HepG2 (cell line): ENCODE data around the gene ING1. TPM values are rescaled to one million over a fixed set of nuclear protein-coding genes. Genes with fewer than 3 reads are reported as not detected.

Experiments used
- ATAC-seq: fragments of 200-7000 bp; cut with Tn5 transposase; 3 replicates; pipeline ENCODE4 v1.9.1; 2020; ENCODE audit warnings: mild to moderate bottlenecking, moderate library complexity
- BruUV-seq: library from RNA; stranded (reverse); fragments of 400-500 nt; replicated peaks from 2 replicates; lab custom pipeline; 2021; lab: Mats Ljungman, UMichigan
- CTCF ChIA-PET: fragments of 300-600 bp; formaldehyde crosslinking; extraction: SDS; loops from one replicate; lab custom pipeline; 2021; ENCODE audit warnings: low total read pairs, inconsistent platforms, low intra/inter-chr PET ratio; lab: Yijun Ruan, JAX
- POLR2A ChIA-PET: fragments of 350-600 bp; sonication (Branson Sonifier 250); formaldehyde crosslinking; loops from one replicate; lab custom pipeline; 2020; ENCODE audit warnings: antibody characterized with exemption, inconsistent platforms; lab: Yijun Ruan, JAX
- DNase-seq: peaks from one replicate; pipeline ENCODE4 v3.0.0-alpha.2; 2015; ENCODE audit warnings: low spot score
- FAIRE-seq: peaks from 3 replicates; lab custom pipeline; 2011; peaks lifted over from hg19 to GRCh38; lab: Jason Lieb, UNC
- H2AFZ ChIP-seq: one replicate; pipeline ENCODE4 v1.6.1; 2011; ENCODE audit warnings: low read length, inconsistent platforms
- H3K27ac ChIP-seq: fragments of 300-600 bp; 3 replicates; pipeline ENCODE4 v1.8.0; 2011; ENCODE audit warnings: mixed run types, mild to moderate bottlenecking, mixed read lengths, low read length, inconsistent platforms; ENCODE audit not compliant: insufficient read depth; ENCODE audit errors: extremely low read length
- H3K27me3 ChIP-seq, 2 experiments: fragments of 200-600 bp in 1 of 2; 2 replicates in 1 of 2; 3 replicates in 1 of 2; pipeline versions ENCODE4 v1.6.0 to v1.8.0; 2011; ENCODE audit warnings: low read length in 2 of 2, mild to moderate bottlenecking in 2 of 2, moderate library complexity in 2 of 2, inconsistent platforms in 1 of 2; ENCODE audit not compliant: insufficient read depth in 2 of 2, control insufficient read depth in 1 of 2
- H3K36me3 ChIP-seq, 2 experiments: fragments of 200-600 bp in 1 of 2; replicated peaks in 1 of 2; 2 replicates in 1 of 2; 3 replicates in 1 of 2; pipeline versions ENCODE4 v1.5.1 to v1.8.0; 2011; ENCODE audit warnings: low read length in 2 of 2, inconsistent platforms in 1 of 2; ENCODE audit not compliant: insufficient read depth in 2 of 2, control insufficient read depth in 1 of 2
- H3K4me1 ChIP-seq: 2 replicates; pipeline ENCODE4 v1.5.1; 2012; ENCODE audit warnings: low read length, inconsistent platforms; ENCODE audit not compliant: insufficient read depth
- H3K4me2 ChIP-seq: 2 replicates; pipeline ENCODE4 v1.6.0; 2011; ENCODE audit warnings: low read depth, low read length, inconsistent platforms
- H3K4me3 ChIP-seq, 3 experiments: fragments of 200-600 bp in 1 of 3; sonication (generic), shearing (Covaris generic) in 1 of 3; replicated peaks in 1 of 3; 2 replicates each; pipeline ENCODE4 v1.5.1; 2011 to 2016; ENCODE audit warnings: low read length in 3 of 3, inconsistent platforms in 2 of 3, low read depth in 2 of 3, mild to moderate bottlenecking in 2 of 3, control low read depth in 1 of 3, mixed read lengths in 1 of 3; ENCODE audit not compliant: insufficient read depth in 1 of 3
- H3K79me2 ChIP-seq: one replicate; pipeline ENCODE4 v1.6.1; 2011; ENCODE audit warnings: low read length, inconsistent platforms; ENCODE audit not compliant: insufficient read depth
- H3K9ac ChIP-seq: 2 replicates; pipeline ENCODE4 v1.6.0; 2011; ENCODE audit warnings: mild to moderate bottlenecking, low read depth, low read length, inconsistent platforms; ENCODE audit not compliant: insufficient read depth
- H3K9me3 ChIP-seq: 2 replicates; pipeline ENCODE4 v1.5.1; 2012; ENCODE audit warnings: mild to moderate bottlenecking, low read length
- H4K20me1 ChIP-seq: 2 replicates; pipeline ENCODE4 v1.6.0; 2011; ENCODE audit warnings: inconsistent platforms, mild to moderate bottlenecking, low read length, moderate library complexity; ENCODE audit not compliant: insufficient read depth
- AGO2 ChIP-seq: fragments of 200-400 bp; formaldehyde crosslinking; optimal IDR thresholded peaks from 2 replicates; pipeline ENCODE3; 2017; ENCODE audit warnings: mild to moderate bottlenecking, low read depth, low read length, moderate library complexity
- MLLT10 ChIP-seq: sonication (generic); formaldehyde crosslinking; IDR thresholded peaks from 2 replicates; pipeline ENCODE4 v1.4.0; 2020; ENCODE audit warnings: missing genetic modification reagents
- NR3C1 ChIP-seq: sonication (generic); formaldehyde crosslinking; IDR thresholded peaks from 2 replicates; pipeline ENCODE4 v1.4.0; 2020; ENCODE audit warnings: missing genetic modification reagents
- PHF8 ChIP-seq: sonication (generic); formaldehyde crosslinking; IDR thresholded peaks from 2 replicates; pipeline ENCODE4 v1.5.0; 2020; ENCODE audit warnings: missing genetic modification reagents
- RBM22 ChIP-seq: fragments of 200-400 bp; formaldehyde crosslinking; optimal IDR thresholded peaks from 2 replicates; pipeline ENCODE3; 2017; ENCODE audit warnings: mild to moderate bottlenecking, low read length, moderate library complexity
- RFX1 ChIP-seq: fragments of 450-650 bp; IDR thresholded peaks from 2 replicates; pipeline ENCODE4 v1.6.1; 2017
- RXRB ChIP-seq: IDR thresholded peaks from 2 replicates; pipeline ENCODE4 v1.6.1; 2016; ENCODE audit warnings: borderline replicate concordance, missing genetic modification reagents, missing compliant biosample characterization
- SETDB1 ChIP-seq: sonication (generic); formaldehyde crosslinking; IDR thresholded peaks from 2 replicates; pipeline ENCODE4 v1.5.1; 2020; ENCODE audit warnings: missing genetic modification reagents, mild to moderate bottlenecking, borderline replicate concordance
- TBX2 ChIP-seq: sonication (generic); formaldehyde crosslinking; IDR thresholded peaks from 2 replicates; pipeline ENCODE4 v1.5.0; 2020; ENCODE audit warnings: missing genetic modification reagents, mild to moderate bottlenecking, borderline replicate concordance
- TFE3 ChIP-seq: IDR thresholded peaks from 2 replicates; pipeline ENCODE4 v1.6.1; 2016
- ZBTB20 ChIP-seq: sonication (generic); formaldehyde crosslinking; IDR thresholded peaks from 2 replicates; pipeline ENCODE4 v1.8.1; 2023; ENCODE audit warnings: missing genetic modification reagents, low read depth, mild to moderate bottlenecking, borderline replicate concordance
- ZBTB38 ChIP-seq: sonication (generic); formaldehyde crosslinking; IDR thresholded peaks from 2 replicates; pipeline ENCODE4 v1.5.1; 2020; ENCODE audit warnings: mild to moderate bottlenecking, missing genetic modification reagents
- ZNF280D ChIP-seq: sonication (generic); formaldehyde crosslinking; IDR thresholded peaks from 2 replicates; pipeline ENCODE4 v1.5.1; 2020; ENCODE audit warnings: mild to moderate bottlenecking, missing genetic modification reagents
- ZNF564 ChIP-seq: sonication (generic); formaldehyde crosslinking; IDR thresholded peaks from 2 replicates; pipeline ENCODE4 v1.8.1; 2023; ENCODE audit warnings: mild to moderate bottlenecking, missing genetic modification reagents
- ZSCAN21 ChIP-seq: sonication (generic); formaldehyde crosslinking; IDR thresholded peaks from 2 replicates; pipeline ENCODE4 v1.8.0; 2022; ENCODE audit warnings: mild to moderate bottlenecking, missing genetic modification reagents, moderate library complexity, borderline replicate concordance
- WGBS: methylation state at CpG from one replicate; pipeline ENCODE4 v1.1.6; 2017; ENCODE audit warnings: low lambda C conversion rate; 5-methylcytosine and 5-hydroxymethylcytosine counted together
- in situ Hi-C: cut with HindIII; loops from 2 replicates; pipeline ENCODE4 v1.10.0; 2017; ENCODE audit warnings: low pct_unique_long_range_greater_than_20kb; ENCODE audit not compliant: extremely low pct_ligation_motif_present
- intact Hi-C: fragments of 100-400 bp; cut with micrococcal nuclease; formaldehyde crosslinking; loops from one replicate; pipeline ENCODE4 v1.10.0; 2022; ENCODE audit not compliant: unreplicated experiment
- polyA plus RNA-seq, 8 experiments: library from polyadenylated mRNA; depleted of rRNA in 3 of 8; stranded (reverse) in 7 of 8; unstranded in 1 of 8; fragments of >200 nt; fragmentation: Illumina TruSeq in 4 of 8; extraction: Trizol in 4 of 8; gene quantifications; 2 replicates each; pipeline versions ENCODE4 v1.2.1 to v1.2.3, GENCODE V29; 2011 to 2016; ENCODE audit warnings: low read depth in 4 of 8, missing spikeins in 1 of 8, mixed read lengths in 1 of 8; ENCODE audit not compliant: insufficient read depth in 1 of 8
- total RNA-seq, 5 experiments: library from RNA; depleted of rRNA; stranded (reverse); fragments of >200 nt; fragmentation: Illumina TruSeq; extraction: Trizol; gene quantifications; 2 replicates each; pipeline ENCODE4 v1.2.3, GENCODE V29; 2016; ENCODE audit warnings: low read depth in 1 of 5
- TF ChIP-seq, protein P1 (sequence below): sonication (generic); formaldehyde crosslinking; IDR thresholded peaks from 2 replicates; pipeline ENCODE4 v1.5.0; 2020; ENCODE audit warnings: mild to moderate bottlenecking, missing genetic modification reagents, moderate library complexity

ING1 gene
- total and polyA plus RNA-seq, 2 of the 13 experiments (the other 11 are each of a cell fraction or from before 2014, with no cell fraction given), result 8.1 to 16.1 TPM

- TF ChIP-seq ZBTB20 (CRISPR knock-in tag) (no peak), TFE3 (0 out of 2 replicates have a peak, but pooled peaks have one; percentile 34), MLLT10 (CRISPR knock-in tag) (no peak), TBX2 (CRISPR knock-in tag) (0 out of 2 replicates have a peak, but pooled peaks have one; percentile 13)
Measured at GRCh38 chr13:110683203-110683883, 30.2 kb upstream of the ING1 start (continued).

DNA sequence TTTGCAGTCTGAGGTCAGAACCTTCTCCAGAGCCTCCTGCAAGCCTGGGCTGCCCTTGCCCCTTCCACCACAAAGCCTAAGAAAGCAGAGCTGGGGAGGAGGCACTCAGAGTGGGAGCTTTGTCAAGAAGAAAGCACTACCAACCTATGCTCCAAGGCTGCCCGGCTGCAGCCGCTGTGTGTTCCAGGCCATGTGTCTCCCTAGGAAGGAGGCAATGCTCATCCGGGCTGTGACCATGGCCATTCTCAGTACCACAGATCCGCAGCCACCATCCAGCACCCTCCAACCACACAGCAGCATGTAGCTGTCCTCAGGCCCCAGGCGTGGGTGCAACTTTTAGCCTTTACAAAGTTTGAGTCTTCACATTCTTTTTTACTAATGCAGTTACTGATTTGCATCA, 29.6 kb upstream of the ING1 start:
- FAIRE-seq (no peak), ATAC-seq (peak; percentile 52), DNase-seq (no peak)
- ChIA-PET POLR2A (interaction anchor here (0.6 to 2.6 kb wide), 9 partner anchors 20 to 210 kb away, joined by 3 to 44 read pairs (median 4); partner anchors contain the start of genes CARS2, NAXD and RAB20), CTCF (interaction anchor here (2.5 kb wide), 1 partner anchor 135 kb away, joined by 15 read pairs; no protein-coding TSS in a partner anchor)
- Histone ChIP-seq H3K9me3 (no peaks in the 10 kb centered on the region), H3K79me2 (no peaks in the 10 kb centered on the region), H3K27ac (peak overlapping the region; percentile 77), H3K27me3 (no peaks in the 10 kb centered on the region), H3K4me2 (peak overlapping the region; percentile 66), H2AFZ (no peak overlapping the region), H3K36me3 (peaks cover 7 to 43% of the 10 kb centered on the region in 2 experiments; a peak in 4 of 5 replicates), H4K20me1 (no peaks in the 10 kb centered on the region), H3K4me3 (peak overlapping the region in 1 of 3 experiments; percentile 20; a peak in 2 of 6 replicates), H3K4me1 (peaks cover 26% of the 10 kb centered on the region), H3K9ac (peak overlapping the region; percentile 27; the same call in 1 of the 2 replicates)
- BruUV-seq, result TSS peak; percentile 38
- intact Hi-C loops, result loop anchor here (1.0 kb wide), 2 partner anchors 31 to 135 kb away; no protein-coding TSS in a partner anchor
- 83% methylated on average over 3 of the region's 5 CpGs for WGBS
- in situ Hi-C loops, result loop anchor here (10.0 kb wide), 1 partner anchor 131 kb away; no protein-coding TSS in a partner anchor
- TF ChIP-seq RBM22 (no peak), RXRB (CRISPR knock-in tag) (no peak), NR3C1 (CRISPR knock-in tag) (no peak), AGO2 (peak; percentile 21), PHF8 (no peak), ZNF564 (CRISPR knock-in tag) (peak; percentile 29; the same call in 1 of the 2 replicates), ZSCAN21 (CRISPR knock-in tag) (0 out of 2 replicates have a peak, but pooled peaks have one; percentile 53), ZBTB38 (CRISPR knock-in tag) (0 out of 2 replicates have a peak, but pooled peaks have one; percentile 34), RFX1 (no peak), SETDB1 (no peak), ZNF280D (CRISPR knock-in tag) (0 out of 2 replicates have a peak, but pooled peaks have one; percentile 71)
- TF ChIP-seq, protein P1, sequence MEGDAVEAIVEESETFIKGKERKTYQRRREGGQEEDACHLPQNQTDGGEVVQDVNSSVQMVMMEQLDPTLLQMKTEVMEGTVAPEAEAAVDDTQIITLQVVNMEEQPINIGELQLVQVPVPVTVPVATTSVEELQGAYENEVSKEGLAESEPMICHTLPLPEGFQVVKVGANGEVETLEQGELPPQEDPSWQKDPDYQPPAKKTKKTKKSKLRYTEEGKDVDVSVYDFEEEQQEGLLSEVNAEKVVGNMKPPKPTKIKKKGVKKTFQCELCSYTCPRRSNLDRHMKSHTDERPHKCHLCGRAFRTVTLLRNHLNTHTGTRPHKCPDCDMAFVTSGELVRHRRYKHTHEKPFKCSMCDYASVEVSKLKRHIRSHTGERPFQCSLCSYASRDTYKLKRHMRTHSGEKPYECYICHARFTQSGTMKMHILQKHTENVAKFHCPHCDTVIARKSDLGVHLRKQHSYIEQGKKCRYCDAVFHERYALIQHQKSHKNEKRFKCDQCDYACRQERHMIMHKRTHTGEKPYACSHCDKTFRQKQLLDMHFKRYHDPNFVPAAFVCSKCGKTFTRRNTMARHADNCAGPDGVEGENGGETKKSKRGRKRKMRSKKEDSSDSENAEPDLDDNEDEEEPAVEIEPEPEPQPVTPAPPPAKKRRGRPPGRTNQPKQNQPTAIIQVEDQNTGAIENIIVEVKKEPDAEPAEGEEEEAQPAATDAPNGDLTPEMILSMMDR, result no peak
